Stimulated activated CD4-positive, alpha-beta T cell treated with anti-CD3 and anti-CD28 coated beads, Interleukin-12 subunit alpha, Interleukin-12 subunit beta, amount 100 ng/mL, for 4 hours (primary cell): ENCODE measurements around the gene MADCAM1.
A peak's percentile ranks its signal among the peaks of the same experiment; 100 is the strongest.

Experiments
- DNase-seq: peaks from one replicate; pipeline ENCODE4 v3.0.0-alpha.2; 2020

Gene MADCAM1

DNA sequence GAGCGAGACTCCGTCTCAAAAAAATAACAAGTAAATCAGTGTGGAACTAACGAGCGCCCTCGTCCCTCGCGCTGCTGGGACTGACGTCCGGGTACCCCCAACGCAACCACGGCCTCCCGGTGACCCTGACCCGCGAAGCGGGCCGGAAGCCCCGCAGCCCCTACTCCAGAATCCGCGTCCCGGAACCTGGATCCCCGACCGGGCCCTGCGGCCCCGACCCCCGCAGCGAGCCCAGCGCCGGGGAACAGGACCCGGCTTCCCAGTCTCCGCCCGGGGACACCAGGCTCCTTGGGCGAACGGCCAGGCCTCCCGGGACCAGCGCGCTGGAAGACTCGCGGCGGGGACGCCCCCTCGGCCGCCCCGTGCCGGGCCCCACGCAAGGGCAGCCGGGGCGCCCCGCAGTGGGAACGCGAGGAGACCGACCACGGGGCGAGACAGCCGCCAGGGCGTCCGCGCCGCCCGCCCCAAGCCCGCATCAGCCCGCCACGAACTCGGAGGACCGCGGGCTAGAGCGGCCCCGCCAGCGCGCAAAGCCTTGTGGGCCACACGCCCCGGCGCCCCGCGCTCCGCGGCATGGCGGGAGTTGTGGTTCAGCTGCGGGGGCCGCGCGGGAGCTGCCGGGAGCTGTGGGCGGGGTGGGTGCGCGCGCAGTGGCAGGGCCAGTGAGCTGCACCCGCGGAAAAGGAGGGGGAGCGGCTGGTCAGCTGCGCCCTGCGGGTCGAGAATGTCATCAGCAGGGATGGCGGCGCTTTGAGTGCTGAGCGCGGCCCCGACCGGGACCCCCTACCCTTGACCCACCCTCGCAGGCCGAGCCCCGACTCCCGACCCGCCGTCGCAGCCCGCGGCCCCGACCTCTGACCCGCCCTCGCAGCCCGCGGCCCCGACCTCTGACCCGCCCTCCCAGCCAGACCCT, 7.5 kb upstream of the MADCAM1 start:
- DNase-seq, result peak; percentile 94

DNA sequence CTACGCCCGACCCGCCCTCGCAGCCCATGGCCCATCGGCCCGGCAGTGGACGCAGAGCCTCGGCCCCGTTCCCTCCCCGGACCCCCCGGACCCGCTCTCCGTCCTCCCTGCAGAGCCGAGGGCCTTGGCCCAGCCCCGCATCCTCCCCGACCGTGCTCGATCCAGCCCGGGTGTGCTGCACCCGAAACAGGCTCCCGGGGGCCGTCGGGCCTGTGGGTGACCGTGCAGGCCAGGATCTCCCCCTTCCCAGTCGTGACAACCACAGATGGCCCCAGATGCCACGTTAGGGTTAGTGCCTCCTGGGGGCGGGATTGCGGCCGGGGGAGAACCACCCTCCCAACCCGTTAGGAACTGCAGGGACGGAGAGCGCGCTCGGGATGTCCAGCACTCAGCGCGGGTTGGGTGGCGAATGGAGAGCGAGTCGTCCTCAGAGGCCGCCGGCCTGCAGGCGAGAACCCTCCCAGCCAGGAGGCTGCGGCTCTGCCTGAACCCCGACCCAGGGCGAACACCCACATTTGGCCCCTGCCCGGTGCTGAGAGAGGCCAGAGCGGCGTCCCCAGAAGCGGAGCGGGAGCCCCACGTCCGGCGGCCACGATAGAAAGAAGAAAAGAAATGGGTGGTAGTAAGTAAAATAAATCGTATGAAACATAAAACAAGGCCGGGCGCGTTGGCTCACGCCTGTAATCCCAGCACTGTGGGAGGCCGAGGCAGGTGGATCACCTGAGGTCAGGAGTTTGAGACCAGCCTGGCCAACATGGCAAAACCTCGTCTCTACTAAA, 6.7 kb upstream of the MADCAM1 start:
- DNase-seq, result no peak

- DNase-seq, result no peak
Measured at GRCh38 chr19:491146-491741, 5.0 kb upstream of the MADCAM1 start.

DNA sequence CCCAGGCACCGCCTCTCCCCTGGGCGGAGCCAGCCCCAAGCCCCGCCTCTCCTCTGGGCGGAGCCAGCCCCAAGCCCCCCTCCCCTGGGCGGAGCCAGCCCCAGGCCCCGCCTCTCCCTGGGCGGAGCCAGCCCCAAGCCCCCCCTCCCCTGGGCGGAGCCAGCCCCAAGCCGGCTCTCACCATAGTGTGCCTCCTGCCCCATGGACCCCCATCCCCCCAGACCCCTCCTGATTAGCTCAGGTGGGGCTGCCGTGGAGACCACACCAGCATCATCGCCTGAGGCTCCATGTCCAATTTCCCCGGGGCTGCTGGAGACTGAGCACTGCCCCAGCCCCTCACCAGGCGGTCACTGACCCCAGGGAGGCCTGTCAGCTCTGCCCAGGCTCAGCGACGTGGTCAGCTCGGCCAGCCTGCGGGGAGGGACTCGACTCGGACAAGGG, 4.2 kb upstream of the MADCAM1 start:
- no peak for DNase-seq

DNA sequence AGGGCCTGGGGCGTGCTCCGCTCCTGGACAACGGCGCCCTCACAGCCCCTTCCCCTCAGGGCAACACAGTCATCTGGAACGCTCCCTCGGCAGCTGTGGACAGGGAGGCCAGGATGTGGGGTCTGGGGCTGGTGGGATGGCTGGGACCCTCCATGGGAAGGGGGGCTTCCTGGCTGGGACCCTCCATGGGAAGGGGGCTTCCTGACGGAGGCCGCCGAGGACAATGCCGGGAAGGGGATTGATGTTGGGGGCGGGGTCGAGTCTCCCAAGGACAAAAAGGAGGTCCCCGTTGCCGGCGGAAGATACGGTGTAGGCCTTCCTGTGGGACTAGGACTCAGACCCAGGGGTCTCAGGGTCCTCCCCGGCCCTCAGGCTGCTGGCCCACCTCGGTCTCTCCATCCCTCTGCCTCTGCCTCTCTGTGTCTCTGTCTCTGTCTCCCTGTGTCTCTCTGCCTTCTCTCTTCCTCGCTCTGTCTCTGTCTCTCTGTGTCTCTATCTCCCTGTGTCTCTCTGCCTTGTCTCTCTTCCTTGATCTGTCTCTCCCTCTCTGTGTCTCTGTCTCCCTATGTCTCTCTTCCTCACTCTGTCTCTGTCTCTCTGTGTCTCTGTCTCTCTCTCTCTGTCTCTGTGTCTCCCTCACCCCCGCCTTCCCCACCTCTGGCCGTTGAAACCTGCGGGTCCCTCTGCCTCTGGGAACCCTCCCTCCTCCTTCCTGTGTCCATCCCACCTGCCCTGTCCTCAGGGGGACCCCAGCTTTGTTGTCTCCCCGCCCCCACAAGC, 2.7 kb upstream of the MADCAM1 start:
- DNase-seq, result no peak

GRCh38 chr19:494171-495080, 1.9 kb upstream of the MADCAM1 start:
- no peak for DNase-seq

DNA sequence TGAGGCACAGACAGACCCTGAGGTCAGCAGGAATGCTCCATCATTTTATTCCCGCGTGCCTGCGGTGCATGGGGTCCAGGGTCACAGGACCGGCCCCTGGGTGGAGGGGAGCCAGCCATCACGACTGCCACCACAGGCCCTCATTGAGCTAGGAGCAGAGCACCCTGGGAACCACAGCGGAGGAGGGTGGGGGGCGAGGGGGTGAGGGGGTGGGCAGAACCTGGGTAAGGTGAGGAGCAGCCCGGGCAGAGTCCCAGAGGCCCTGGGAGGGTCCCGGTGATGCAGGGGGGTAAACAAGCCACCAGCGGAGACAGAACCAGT, 1.2 kb upstream of the MADCAM1 start:
- no peak for DNase-seq

DNA sequence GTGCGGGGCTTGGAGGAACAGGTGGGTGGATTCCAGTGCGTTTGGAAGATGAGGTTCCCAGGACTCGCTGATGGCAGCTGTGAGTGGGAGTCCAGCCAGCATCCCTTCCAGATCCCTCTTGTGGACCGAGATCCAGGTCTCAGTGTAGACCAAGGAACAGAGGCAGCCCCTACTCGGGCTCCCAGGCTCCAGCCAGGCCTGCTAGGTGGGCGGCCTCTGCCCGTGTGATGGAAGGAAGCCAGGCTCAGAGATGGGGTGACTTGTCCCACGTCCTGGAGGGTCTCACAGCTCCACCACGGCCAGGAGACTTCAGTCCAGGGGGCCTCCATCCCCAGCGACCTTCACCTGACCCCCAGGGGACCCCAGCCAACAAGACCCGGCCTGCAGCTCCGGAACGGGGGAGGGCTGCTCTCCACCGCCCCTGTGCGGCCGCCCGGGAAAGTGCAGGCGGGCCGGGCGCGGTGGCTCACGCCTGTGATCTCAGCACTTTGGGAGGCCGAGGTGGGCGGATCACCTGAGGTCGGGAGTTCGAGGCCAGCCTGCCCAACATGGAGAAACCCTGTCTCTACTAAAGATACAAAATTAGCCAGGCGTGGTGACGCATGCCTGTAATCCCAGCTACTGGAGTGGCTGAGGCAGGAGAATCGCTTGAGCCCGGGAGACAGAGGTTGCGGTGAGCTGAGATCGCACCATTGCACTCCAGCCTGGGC, 729 bp upstream of the MADCAM1 start:
- DNase-seq, result no peak

DNA sequence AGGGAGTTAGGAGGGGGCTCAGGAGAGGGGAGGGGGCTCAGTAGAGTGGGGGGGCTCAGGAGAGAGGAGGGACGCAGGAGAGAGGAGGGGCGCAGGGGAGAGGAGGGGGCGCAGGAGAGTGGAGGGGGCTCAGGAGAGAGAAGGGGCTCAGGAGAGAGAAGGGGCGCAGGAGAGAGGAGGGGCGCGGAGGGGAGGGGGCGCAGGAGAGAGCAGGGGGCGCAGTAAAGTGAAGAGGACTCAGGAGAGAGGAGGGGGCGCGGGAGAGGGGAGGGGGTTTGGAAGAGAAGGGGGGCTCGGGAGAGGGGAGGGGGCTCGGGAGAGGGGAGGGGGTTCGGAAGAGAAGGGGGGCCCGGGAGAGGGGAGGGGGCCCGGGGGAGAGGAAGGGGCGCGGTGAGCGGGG, 700 bp downstream of the MADCAM1 start:
- no peak for DNase-seq

DNA sequence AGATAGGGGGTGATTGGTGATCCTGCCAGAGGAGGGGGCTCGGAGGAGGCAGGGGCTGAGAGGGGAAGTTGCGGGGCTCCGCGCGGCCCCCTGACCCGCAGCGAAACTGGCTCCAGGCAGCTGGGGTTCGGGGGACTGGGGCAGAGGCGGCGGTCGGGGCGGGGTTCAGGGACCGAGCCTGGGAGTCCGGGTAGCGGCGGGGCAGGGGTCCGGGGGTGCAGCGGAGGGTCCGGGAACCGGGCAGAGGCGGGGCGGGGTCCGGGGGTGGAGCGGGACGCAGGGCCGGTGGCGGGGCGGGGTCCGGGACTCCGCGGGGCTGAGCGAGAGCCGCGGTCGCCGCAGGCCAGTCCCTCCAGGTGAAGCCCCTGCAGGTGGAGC, 1.2 kb downstream of the MADCAM1 start:
- DNase-seq, result no peak

- no peak for DNase-seq
Measured at GRCh38 chr19:497869-498510, 1.7 kb downstream of the MADCAM1 start.

- no peak for DNase-seq
Measured at GRCh38 chr19:498511-498891, 2.2 kb downstream of the MADCAM1 start.

- no peak for DNase-seq
Measured at GRCh38 chr19:498977-499623, 2.8 kb downstream of the MADCAM1 start.

DNA sequence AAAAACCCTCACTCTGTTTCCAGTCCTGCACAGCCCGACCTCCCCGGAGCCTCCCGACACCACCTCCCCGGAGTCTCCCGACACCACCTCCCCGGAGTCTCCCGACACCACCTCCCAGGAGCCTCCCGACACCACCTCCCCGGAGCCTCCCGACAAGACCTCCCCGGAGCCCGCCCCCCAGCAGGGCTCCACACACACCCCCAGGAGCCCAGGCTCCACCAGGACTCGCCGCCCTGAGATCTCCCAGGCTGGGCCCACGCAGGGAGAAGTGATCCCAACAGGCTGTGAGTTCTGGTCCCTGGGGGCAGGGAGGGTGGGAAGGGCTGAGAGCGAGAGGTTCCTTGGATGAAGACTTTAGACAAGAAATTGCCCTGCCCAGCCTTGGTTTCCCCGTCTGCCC, 5.4 kb downstream of the MADCAM1 start:
- DNase-seq, result no peak

DNA sequence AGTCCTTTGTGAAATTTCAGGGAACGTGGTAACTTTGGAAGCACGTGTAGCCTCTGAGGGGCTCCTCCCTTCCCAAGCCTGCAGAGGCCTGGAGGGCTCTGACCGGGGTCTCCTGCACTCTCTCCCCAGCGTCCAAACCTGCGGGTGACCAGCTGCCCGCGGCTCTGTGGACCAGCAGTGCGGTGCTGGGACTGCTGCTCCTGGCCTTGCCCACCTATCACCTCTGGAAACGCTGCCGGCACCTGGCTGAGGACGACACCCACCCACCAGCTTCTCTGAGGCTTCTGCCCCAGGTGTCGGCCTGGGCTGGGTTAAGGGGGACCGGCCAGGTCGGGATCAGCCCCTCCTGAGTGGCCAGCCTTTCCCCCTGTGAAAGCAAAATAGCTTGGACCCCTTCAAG, 8.3 kb downstream of the MADCAM1 start:
- DNase-seq, result no peak

DNA sequence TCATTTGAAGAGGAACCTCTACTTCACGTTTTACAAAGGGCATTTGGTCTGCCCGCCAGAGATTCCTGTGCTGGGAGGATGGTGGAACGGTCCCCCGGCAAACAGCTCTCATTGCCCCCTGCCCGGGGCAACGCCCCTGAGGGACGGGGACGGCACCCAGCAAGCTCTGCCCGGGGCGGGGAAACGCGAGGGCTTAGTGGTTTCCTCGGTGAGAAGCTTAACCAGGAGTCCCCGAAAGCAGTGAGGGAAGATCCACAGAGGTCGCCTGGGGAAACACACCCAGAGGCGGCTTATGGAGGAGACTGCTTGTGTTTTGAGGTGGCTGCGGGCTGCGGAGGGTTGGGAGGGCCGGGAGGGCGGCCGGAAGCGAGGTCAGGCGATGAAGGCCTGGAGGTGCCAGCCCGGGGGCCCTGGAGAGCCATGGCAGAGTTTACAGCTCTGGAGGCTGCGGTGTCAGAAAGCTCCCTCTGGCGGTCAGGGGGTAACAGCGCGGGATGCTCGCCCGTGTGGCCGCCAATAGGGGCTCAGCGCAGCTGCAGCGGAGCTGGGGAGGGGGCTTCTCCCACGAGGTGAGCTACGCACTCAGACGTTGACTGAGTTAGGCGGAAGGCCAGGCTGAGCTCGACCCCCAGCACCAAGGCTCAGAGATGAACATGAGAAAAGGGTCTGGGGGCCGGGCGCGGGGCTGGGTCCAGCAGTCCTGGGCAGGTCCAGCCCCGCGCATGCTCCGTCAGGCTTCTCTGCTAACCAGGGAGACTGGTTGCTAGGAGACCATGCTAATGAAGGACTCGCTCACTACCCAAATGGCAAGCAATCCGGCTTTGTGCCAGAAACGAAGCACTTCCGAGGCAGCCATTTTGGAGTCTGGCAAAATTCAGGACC, 10.4 kb downstream of the MADCAM1 start:
- DNase-seq, result peak; percentile 88

DNA sequence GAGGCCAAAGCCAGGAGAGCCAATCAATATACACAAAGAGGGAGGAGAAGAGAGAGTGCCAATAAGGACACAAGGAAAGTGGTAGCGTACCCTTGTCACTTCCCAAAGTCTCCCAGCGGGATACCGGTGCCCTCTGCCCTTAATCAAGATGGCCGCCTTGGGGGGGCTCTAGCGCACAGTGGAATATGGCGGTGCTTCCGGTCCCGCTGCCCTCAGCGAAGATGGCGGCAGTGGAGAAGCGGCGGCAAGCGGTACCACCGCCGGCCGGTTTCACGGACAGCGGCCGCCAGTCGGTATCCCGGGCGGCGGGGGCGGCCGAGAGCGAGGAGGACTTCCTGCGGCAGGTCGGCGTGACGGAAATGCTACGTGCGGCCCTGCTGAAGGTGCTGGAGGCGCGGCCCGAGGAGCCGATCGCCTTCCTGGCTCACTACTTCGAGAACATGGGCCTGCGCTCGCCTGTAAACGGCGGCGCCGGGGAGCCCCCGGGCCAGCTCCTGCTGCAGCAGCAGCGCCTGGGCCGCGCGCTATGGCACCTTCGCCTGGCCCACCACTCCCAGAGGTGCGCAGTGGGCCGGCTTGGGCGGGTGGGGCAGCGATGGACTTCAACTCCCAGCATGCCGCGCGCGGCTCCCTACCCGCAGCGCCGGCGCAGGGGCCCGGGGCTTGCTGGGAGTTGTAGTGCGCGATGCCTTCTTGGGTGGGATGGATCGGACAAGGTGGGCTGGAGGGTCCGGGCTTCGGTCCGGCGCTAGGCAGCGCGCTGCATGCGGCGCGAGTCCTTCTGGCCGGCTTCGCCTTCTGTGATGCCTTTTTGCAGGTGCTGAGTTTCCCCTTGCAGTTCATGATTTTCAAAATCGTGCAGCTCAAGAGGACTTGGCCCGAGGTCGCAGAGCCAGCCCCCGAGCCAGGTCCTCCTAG, 11.3 kb downstream of the MADCAM1 start, which contains the start of gene TPGS1:
Gene TPGS1 (plus strand): TSS at position 212 of the 918 bp plus-strand sequence. CDS start 10 bp downstream, at position 222.
- DNase-seq, result peak; percentile 81
